Ovary (tissue), 9 donors: ENCODE data around the gene OSGEP. TPM values are rescaled to one million over a fixed set of nuclear protein-coding genes. Genes with fewer than 3 reads are reported as not detected.

Experiments used
- DNase-seq, 5 donors: peaks; one replicate each; pipeline ENCODE4 v3.0.0-alpha.2; 2019 to 2020
- H3K27ac ChIP-seq, 2 donors: fragments of 200-600 bp; one replicate each; pipeline versions ENCODE4 v1.5.1 to v1.8.0; 2019 to 2022
- H3K27me3 ChIP-seq: fragments of 200-600 bp; one replicate; pipeline ENCODE4 v1.8.0; 2022
- H3K36me3 ChIP-seq: fragments of 200-600 bp; sonication (generic); one replicate; pipeline ENCODE4 v1.5.1; 2019
- H3K4me1 ChIP-seq: one replicate; pipeline ENCODE4 v1.8.1; 2013; ENCODE audit warnings: mild to moderate bottlenecking, moderate library complexity; ENCODE audit not compliant: insufficient read depth
- H3K4me3 ChIP-seq: fragments of 200-600 bp; sonication (generic); one replicate; pipeline ENCODE4 v1.5.1; 2017
- H3K9me3 ChIP-seq, 2 donors: fragments of 200-600 bp in 1 of 2; sonication (generic) in 1 of 2; one replicate each; pipeline versions ENCODE4 v1.5.1 to v1.8.1; 2013 to 2019; ENCODE audit warnings: mild to moderate bottlenecking in 1 of 2, moderate library complexity in 1 of 2
- CTCF ChIP-seq, 3 donors: fragments of 450-650 bp in 2 of 3; fragments of 200-600 bp in 1 of 3; IDR thresholded peaks; one replicate each; pipeline versions ENCODE4 v1.5.1 to v1.8.0; 2016 to 2022; ENCODE audit warnings: antibody characterized with exemption in 3 of 3, mild to moderate bottlenecking in 1 of 3
- EP300 ChIP-seq: sonication (generic); formaldehyde crosslinking; IDR thresholded peaks from one replicate; pipeline ENCODE4 v1.6.1; 2017; ENCODE audit warnings: antibody characterized with exemption
- POLR2A ChIP-seq: fragments of 450-650 bp; IDR thresholded peaks from one replicate; pipeline ENCODE4 v1.6.1; 2017; ENCODE audit warnings: antibody characterized with exemption, mild to moderate bottlenecking, moderate library complexity
- WGBS, 3 donors: extraction: QIAGEN DNeasy Blood & Tissue Kit in 1 of 3; methylation state at CpG; one replicate each; pipeline versions ENCODE4 v1.1.5 to v1.1.7; 2013 to 2017; 5-methylcytosine and 5-hydroxymethylcytosine counted together
- intact Hi-C, 4 donors: fragments of 100-400 bp; cut with DNase I; formaldehyde crosslinking; loops; one replicate each; pipeline versions ENCODE4 v1.11.0 to v1.15.1; 2022 to 2023
- polyA plus RNA-seq, 2 donors: library from polyadenylated mRNA; stranded (reverse); fragments of 200-250 nt in 1 of 2; fragments of 350-450 nt in 1 of 2; fragmentation: Illumina TruSeq in 1 of 2; extraction: RNeasy Lipid Tissue Mini Kit (QIAGEN cat#74804) in 1 of 2; gene quantifications; one replicate each; pipeline ENCODE4 v1.2.3, GENCODE V29; 2013 to 2014
- total RNA-seq, 7 donors: library from RNA; depleted of rRNA in 2 of 7; stranded (reverse); fragments of >200 nt in 2 of 7; fragmentation: NEBNext Ultra II Directional in 3 of 7; extraction: Animal tissue kit (Norgen Biotek cat#: 25700) in 3 of 7; gene quantifications; one replicate each; pipeline versions ENCODE4 v1.1.0 to v1.2.4, GENCODE V29; 2016 to 2023
- donor health status: DM: no; HTN: no; CAD: no; lungs with moderate emphysema.
- donor health status: DM: no; HTN: no; CAD: no.
- donor health status: Bipolar disorder and iron deficiency.
- donor health status: DM: yes; HTN: yes; CAD: no.
- donor health status: DM: no; HTN: no; CAD: no.
- donor health status: DM: yes; HTN: yes; CAD: no.

Gene OSGEP
- total and polyA plus RNA-seq, 9 donors: 31.8 to 68.8 (median 38.1) TPM

DNA sequence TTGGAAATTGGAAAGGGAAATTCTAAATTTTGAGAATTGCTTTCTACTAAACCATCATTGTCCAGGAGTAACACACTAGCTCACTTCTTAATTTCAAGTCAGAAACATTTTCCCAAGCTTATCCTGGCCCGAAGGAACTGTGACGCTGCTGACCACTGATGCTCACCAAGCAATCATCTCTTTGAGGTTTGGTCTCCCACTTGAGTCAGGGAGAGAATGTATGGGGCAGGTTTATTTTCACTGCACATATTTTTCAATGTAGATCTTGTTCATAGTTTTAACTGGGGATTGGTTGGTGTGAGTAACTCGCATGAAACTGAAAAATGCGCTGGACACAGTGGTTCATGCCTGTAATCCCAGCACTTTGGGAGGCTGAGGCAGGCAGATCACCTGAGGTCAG lies 37.9 kb upstream of the OSGEP start:
- no peak overlapping the region for H3K27ac ChIP-seq
- no peaks in the 10 kb centered on the region for H3K27me3 ChIP-seq
- intact Hi-C loops: no loop called here
- H3K9me3 ChIP-seq: no peaks in the 10 kb centered on the region
- 91 to 96% (median 94%) methylated on average over 4 of the region's 4 CpGs for WGBS, 3 donors
- H3K36me3 ChIP-seq: no peaks in the 10 kb centered on the region
- no peaks in the 10 kb centered on the region for H3K4me1 ChIP-seq
- no peak for DNase-seq
- no peak overlapping the region for H3K4me3 ChIP-seq
- no peak for TF ChIP-seq CTCF (IDR thresholded peaks at IDR 0.05)
- TF ChIP-seq POLR2A: no peak
- TF ChIP-seq EP300: no peak

GRCh38 chr14:20490563-20490962 lies 36.0 kb upstream of the OSGEP start:
- WGBS, 3 donors: 35 to 52% (median 46%) methylated on average over 6 of the region's 6 CpGs
- TF ChIP-seq POLR2A: no peak
- TF ChIP-seq EP300: no peak
- TF ChIP-seq CTCF (IDR thresholded peaks at IDR 0.05): no peak
- intact Hi-C loops: no loop called here
- Histone ChIP-seq H3K27me3 (no peaks in the 10 kb centered on the region), H3K4me1 (no peaks in the 10 kb centered on the region), H3K36me3 (no peaks in the 10 kb centered on the region), H3K4me3 (no peak overlapping the region), H3K27ac (no peak overlapping the region), H3K9me3 (no peaks in the 10 kb centered on the region)
- DNase-seq: no peak

DNA sequence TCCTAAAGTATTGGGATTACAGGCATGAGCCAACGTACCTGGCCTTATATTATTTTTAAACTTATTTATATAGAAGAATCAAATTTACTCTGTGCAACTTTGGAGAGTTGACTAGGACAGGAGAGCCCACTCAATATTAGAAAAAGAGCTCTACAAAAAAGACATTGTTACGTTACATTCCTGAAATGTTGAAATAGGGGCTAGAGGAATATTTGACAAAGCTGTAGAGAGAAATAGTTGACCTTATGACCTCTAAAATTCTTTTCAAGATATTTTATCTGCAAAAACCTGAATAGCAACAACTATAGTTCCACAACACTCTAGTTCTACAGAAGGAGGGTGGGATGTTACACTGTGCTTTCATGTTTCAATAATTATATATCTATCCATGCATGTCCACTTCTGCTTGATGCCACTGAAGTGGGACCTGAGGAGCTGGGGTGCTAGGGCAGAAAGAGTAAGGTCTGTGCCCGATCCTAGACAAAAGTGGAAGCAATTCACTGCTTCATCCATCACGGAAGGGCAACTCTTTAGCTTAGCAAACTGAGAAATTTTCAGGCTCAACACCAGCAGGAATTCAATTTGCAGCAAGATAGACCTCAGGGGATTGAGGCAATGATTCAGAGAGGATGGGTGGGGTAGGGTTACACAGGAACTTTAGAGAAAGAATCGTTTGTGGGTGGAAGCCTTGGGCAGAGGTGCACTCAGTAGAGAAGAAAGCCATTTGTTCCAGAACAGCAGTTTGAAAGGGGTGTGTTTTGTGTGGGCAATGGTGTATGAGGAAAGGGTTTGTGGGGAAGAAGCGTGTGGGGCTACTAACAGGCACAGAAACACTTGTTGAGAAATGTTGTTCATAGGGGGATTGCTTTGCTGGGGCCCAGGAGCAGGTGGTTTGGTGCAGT lies 34.7 kb upstream of the OSGEP start:
- TF ChIP-seq CTCF (IDR thresholded peaks at IDR 0.05): no peak
- TF ChIP-seq POLR2A: no peak
- TF ChIP-seq EP300: no peak
- DNase-seq: no peak
- no peak overlapping the region for H3K27ac ChIP-seq
- H3K9me3 ChIP-seq: no peaks in the 10 kb centered on the region
- H3K4me1 ChIP-seq: no peaks in the 10 kb centered on the region
- H3K4me3 ChIP-seq: no peak overlapping the region
- WGBS, 3 donors: 47 to 50% (median 49%) methylated on average over 6 of the region's 6 CpGs
- H3K27me3 ChIP-seq: no peaks in the 10 kb centered on the region
- H3K36me3 ChIP-seq: no peaks in the 10 kb centered on the region
- intact Hi-C loops: no loop called here

DNA sequence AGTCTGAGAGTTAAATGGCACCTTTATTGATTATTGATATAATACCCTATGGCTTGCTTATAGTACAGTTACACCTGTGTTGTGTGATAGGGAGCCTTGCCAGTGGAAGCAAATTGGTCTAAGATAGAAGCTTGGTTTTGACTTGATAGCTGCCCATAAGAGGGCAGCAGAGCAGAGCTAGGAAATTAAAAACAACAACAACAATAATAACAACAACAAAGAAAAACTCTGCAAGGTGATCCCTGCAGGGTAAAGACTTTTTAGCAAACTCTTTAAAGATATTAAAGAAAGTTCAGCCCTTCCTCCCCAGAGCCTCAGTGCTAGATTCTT lies 32.7 kb upstream of the OSGEP start:
- intact Hi-C loops: no loop called here

More for the DNA sequence above, 32.7 kb upstream of the OSGEP start:
- H3K4me1 ChIP-seq: no peaks in the 10 kb centered on the region
- H3K27me3 ChIP-seq: no peaks in the 10 kb centered on the region
- DNase-seq: no peak
- H3K4me3 ChIP-seq: no peak overlapping the region
- TF ChIP-seq POLR2A (no peak), EP300 (no peak), CTCF (IDR thresholded peaks at IDR 0.05) (no peak)
- H3K27ac ChIP-seq: no peak overlapping the region
- H3K36me3 ChIP-seq: no peaks in the 10 kb centered on the region
- H3K9me3 ChIP-seq: no peaks in the 10 kb centered on the region
